Measurements from ENCODE around the gene CLEC16A.
"Not testable (repeated sequence)": the region's sequence is repeated elsewhere in the genome, so short reads cannot be mapped to it uniquely, and the experiment has no call there.

DNA sequence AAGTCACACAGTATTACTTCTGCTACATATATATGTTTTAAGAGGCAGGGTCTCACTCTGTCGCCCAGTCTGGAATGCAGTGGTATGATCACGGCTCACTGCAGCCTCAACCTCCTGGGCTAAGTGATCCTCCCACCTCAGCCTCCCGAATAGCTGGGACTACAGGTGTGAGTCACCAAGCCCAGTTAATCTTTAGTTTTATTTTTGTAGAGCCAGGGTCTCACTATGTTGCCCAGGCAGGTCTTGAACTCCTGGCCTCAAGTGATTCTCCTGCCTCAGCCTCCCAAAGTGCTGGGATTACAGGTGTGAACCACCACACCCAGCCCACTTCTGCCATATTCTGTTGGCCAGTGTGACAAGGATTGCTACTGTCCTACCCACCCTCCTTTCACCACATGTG is 19.1 kb upstream of the CLEC16A start:
- TF ChIP-seq POLR2A (IDR thresholded peaks at IDR 0.05; ENCODE audit: low read length); GATA1 (IDR thresholded peaks at IDR 0.05; ENCODE audit: low read depth, low read length): not testable (repeated sequence)
